Measurements from ENCODE around the gene CHN1.

The CHN1 gene, protein sequence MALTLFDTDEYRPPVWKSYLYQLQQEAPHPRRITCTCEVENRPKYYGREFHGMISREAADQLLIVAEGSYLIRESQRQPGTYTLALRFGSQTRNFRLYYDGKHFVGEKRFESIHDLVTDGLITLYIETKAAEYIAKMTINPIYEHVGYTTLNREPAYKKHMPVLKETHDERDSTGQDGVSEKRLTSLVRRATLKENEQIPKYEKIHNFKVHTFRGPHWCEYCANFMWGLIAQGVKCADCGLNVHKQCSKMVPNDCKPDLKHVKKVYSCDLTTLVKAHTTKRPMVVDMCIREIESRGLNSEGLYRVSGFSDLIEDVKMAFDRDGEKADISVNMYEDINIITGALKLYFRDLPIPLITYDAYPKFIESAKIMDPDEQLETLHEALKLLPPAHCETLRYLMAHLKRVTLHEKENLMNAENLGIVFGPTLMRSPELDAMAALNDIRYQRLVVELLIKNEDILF

GRCh38 chr2:175004980-175005732 is at the start of gene CHN1:
Gene CHN1, minus strand, starts transcription at chr2:175005381. Its CDS starts 469 bp downstream, at chr2:175004912.
- H3K27ac Mint-ChIP-seq, result no peak within 1 kb of the TSS
- peaks cover 12% of the 10 kb centered on the region for H3K4me1 Mint-ChIP-seq (ENCODE audit: low read depth)
- H3K4me3 Mint-ChIP-seq, result peak within 1 kb of the TSS; percentile 78
- H3K9me3 Mint-ChIP-seq, result no peaks in the 10 kb centered on the region
- peaks cover 63% of the 10 kb centered on the region for H3K27me3 Mint-ChIP-seq
- H3K36me3 Mint-ChIP-seq (ENCODE audit: low read depth), result no peaks in the 10 kb centered on the region

- Mint-ChIP-seq H3K4me3 (no peak overlapping the region), H3K9me3 (peaks cover 3% of the 10 kb centered on the region), H3K27ac (no peak overlapping the region), H3K36me3 (ENCODE audit: low read depth) (peaks cover 16% of the 10 kb centered on the region), H3K27me3 (no peaks in the 10 kb centered on the region), H3K4me1 (ENCODE audit: low read depth) (peaks cover 4% of the 10 kb centered on the region)
Measured at GRCh38 chr2:175054340-175054739, 49.2 kb upstream of the CHN1 start.

GRCh38 chr2:175049661-175050060 is 44.5 kb upstream of the CHN1 start:
- H3K9me3 Mint-ChIP-seq, result peaks cover 8% of the 10 kb centered on the region
- H3K27me3 Mint-ChIP-seq, result no peaks in the 10 kb centered on the region
- H3K4me1 Mint-ChIP-seq (ENCODE audit: low read depth), result peaks cover 8% of the 10 kb centered on the region
- peaks cover 11% of the 10 kb centered on the region for H3K36me3 Mint-ChIP-seq (ENCODE audit: low read depth)
- no peak overlapping the region for H3K4me3 Mint-ChIP-seq
- H3K27ac Mint-ChIP-seq, result no peak overlapping the region

GRCh38 chr2:175048275-175048674 is 43.1 kb upstream of the CHN1 start:
- H3K27ac Mint-ChIP-seq, result no peak overlapping the region
- H3K9me3 Mint-ChIP-seq, result peaks cover 8% of the 10 kb centered on the region
- H3K27me3 Mint-ChIP-seq, result no peaks in the 10 kb centered on the region
- H3K36me3 Mint-ChIP-seq (ENCODE audit: low read depth), result peaks cover 11% of the 10 kb centered on the region
- H3K4me3 Mint-ChIP-seq, result no peak overlapping the region
- H3K4me1 Mint-ChIP-seq (ENCODE audit: low read depth), result peaks cover 6% of the 10 kb centered on the region

GRCh38 chr2:175039490-175039889 is 34.3 kb upstream of the CHN1 start:
- Mint-ChIP-seq H3K4me1 (ENCODE audit: low read depth) (peaks cover 6% of the 10 kb centered on the region), H3K9me3 (peaks cover 7% of the 10 kb centered on the region), H3K27ac (no peak overlapping the region), H3K36me3 (ENCODE audit: low read depth) (no peaks in the 10 kb centered on the region), H3K27me3 (no peaks in the 10 kb centered on the region), H3K4me3 (no peak overlapping the region)

DNA sequence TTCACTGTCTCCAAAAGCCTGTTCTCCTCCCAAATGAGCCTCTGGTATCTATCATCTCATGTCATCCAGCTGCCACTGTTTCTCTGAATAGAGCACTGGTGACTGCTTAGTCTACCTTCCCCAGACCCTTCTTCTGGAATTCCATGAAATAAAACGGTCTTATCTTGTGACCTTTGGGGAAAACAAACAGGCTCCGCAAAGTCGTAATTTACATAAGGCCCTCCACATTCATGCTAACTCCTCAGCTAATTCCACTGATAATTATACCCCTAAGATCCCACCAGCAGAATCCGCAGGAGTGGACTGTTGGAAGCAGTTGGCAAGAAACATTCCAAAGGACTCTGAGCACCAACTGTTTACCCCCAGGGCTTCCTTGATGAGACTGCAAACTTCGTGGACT is 33.9 kb upstream of the CHN1 start:
- H3K27me3 Mint-ChIP-seq, result no peaks in the 10 kb centered on the region
- H3K4me1 Mint-ChIP-seq (ENCODE audit: low read depth), result peaks cover 6% of the 10 kb centered on the region
- H3K36me3 Mint-ChIP-seq (ENCODE audit: low read depth), result no peaks in the 10 kb centered on the region
- no peak overlapping the region for H3K4me3 Mint-ChIP-seq
- peaks cover 7% of the 10 kb centered on the region for H3K9me3 Mint-ChIP-seq
- H3K27ac Mint-ChIP-seq, result no peak overlapping the region

GRCh38 chr2:175037941-175038340 is 32.8 kb upstream of the CHN1 start:
- H3K4me1 Mint-ChIP-seq (ENCODE audit: low read depth), result peaks cover 6% of the 10 kb centered on the region
- H3K27me3 Mint-ChIP-seq, result no peaks in the 10 kb centered on the region
- no peaks in the 10 kb centered on the region for H3K36me3 Mint-ChIP-seq (ENCODE audit: low read depth)
- no peak overlapping the region for H3K4me3 Mint-ChIP-seq
- peaks cover 7% of the 10 kb centered on the region for H3K9me3 Mint-ChIP-seq
- H3K27ac Mint-ChIP-seq, result no peak overlapping the region

DNA sequence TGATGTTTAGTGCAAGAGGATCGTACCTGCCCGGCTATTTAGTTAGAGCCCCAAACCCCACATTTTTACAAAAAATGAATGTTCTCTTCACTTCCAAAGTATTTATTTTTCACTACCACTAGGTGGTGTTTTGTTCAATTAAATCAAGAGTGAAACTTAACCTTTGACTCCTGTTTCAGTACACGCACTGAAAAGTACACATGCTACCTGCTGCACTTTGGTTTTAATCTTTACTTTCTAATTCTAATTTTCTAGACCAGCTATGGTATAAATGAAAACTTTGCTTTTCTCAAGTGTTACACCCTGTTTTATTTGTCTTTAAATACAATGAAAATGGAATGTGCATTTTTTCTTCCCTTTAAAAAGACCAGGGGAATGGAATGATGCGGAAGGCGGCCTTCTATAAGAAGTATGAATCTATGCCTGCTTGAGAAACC is 31.4 kb upstream of the CHN1 start:
- Mint-ChIP-seq H3K36me3 (ENCODE audit: low read depth) (no peaks in the 10 kb centered on the region), H3K27ac (no peak overlapping the region), H3K4me1 (ENCODE audit: low read depth) (peaks cover 6% of the 10 kb centered on the region), H3K4me3 (no peak overlapping the region), H3K9me3 (no peaks in the 10 kb centered on the region), H3K27me3 (no peaks in the 10 kb centered on the region)

DNA sequence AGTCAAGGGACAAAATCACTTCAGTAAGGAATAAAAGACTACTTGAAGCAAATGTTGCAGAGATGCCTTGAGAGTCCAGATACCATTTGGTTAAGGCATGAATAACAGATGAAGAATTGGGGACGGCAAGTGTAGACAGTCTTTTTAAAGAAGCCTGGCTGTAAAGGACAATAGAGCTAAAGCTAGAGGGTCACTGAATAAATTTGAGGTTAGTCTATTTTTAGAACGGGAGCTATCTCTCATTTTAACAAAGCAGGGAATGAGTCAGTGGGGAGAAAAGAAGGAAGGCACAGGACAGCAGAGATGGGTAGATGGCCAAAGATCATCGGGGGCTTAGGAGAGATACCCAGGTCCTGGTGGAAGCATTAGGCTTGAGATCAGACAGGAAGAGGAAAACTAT is 30.6 kb upstream of the CHN1 start:
- H3K4me1 Mint-ChIP-seq (ENCODE audit: low read depth), result peaks cover 6% of the 10 kb centered on the region
- H3K9me3 Mint-ChIP-seq, result no peaks in the 10 kb centered on the region
- H3K27ac Mint-ChIP-seq, result no peak overlapping the region
- no peaks in the 10 kb centered on the region for H3K27me3 Mint-ChIP-seq
- no peaks in the 10 kb centered on the region for H3K36me3 Mint-ChIP-seq (ENCODE audit: low read depth)
- H3K4me3 Mint-ChIP-seq, result no peak overlapping the region

- Mint-ChIP-seq H3K27ac (no peak overlapping the region), H3K9me3 (no peaks in the 10 kb centered on the region)
Measured at GRCh38 chr2:175034716-175035115, 29.5 kb upstream of the CHN1 start.

DNA sequence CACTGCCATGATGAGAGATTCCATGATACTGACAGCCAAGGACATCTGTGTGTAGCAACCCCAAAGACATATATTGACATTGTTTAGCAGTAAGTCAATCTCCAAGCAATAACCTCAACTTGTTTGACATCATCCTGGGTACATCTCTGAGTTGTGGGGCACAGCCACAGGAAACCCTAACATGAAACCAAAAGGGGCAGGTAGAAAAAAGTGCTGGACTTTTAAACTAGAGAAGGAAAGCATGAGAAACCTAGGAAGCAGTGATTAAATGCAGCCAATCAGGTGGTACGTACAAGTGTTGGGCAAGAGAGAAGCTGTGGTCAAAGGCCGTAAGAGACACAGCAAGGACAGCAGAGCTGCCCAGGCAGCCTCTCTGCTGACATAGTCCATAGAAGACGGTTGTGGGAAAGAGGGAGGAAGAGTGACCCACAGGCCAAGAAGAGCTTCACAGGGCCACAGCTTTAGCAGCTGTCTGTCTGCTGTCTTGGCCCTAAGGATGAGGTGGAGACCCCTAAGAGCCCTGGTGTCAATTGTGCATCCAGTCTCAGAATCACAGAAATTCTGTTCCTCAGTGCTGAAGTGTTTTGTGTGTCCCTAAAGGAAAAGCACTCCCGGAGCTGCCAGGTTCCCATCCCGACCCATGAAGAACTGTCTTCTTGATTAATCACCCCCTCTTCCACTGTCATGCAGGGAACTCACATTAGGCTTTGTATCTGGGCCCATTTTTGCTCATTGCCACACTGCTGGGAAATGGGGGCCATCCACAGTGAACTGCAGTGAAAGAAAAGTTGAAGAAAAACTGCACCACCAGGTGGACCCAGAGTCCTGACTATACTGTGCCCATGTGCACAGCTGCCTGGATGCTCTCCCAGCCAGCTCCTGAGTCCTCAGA is 25.4 kb upstream of the CHN1 start:
- H3K4me3 Mint-ChIP-seq, result no peak overlapping the region
- H3K27me3 Mint-ChIP-seq, result no peaks in the 10 kb centered on the region
- H3K27ac Mint-ChIP-seq, result no peak overlapping the region
- H3K9me3 Mint-ChIP-seq, result no peaks in the 10 kb centered on the region
- H3K4me1 Mint-ChIP-seq (ENCODE audit: low read depth), result no peaks in the 10 kb centered on the region
- H3K36me3 Mint-ChIP-seq (ENCODE audit: low read depth), result no peaks in the 10 kb centered on the region

More at GRCh38 chr2:175034716-175035115, 29.5 kb upstream of the CHN1 start:
- no peaks in the 10 kb centered on the region for H3K27me3 Mint-ChIP-seq
- no peak overlapping the region for H3K4me3 Mint-ChIP-seq
- no peaks in the 10 kb centered on the region for H3K36me3 Mint-ChIP-seq (ENCODE audit: low read depth)
- peaks cover 6% of the 10 kb centered on the region for H3K4me1 Mint-ChIP-seq (ENCODE audit: low read depth)

DNA sequence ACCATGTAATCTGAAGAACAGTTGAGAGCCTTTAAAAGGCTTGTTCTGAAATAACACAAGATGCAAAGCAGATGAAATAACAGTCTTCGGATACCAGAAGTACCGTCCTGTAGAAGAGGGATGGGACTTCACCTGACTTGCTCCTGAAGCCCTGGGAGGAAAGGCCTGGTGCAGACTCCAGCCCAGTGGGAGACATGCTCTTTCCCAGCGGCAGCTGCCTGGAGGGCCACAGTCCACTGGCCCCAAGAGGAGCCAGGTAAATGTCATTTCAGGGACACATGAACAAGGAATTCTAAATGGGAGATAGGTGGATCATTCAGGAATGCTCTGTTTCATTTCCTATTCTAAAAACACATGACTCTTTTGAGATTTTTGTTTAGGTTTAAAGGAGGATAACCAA is 22.6 kb upstream of the CHN1 start:
- Mint-ChIP-seq H3K36me3 (ENCODE audit: low read depth) (no peaks in the 10 kb centered on the region), H3K9me3 (peaks cover 4% of the 10 kb centered on the region), H3K4me1 (ENCODE audit: low read depth) (no peaks in the 10 kb centered on the region), H3K27ac (no peak overlapping the region), H3K27me3 (no peaks in the 10 kb centered on the region), H3K4me3 (no peak overlapping the region)

- Mint-ChIP-seq H3K4me1 (ENCODE audit: low read depth) (no peaks in the 10 kb centered on the region), H3K4me3 (no peak overlapping the region), H3K27me3 (no peaks in the 10 kb centered on the region), H3K27ac (no peak overlapping the region), H3K36me3 (ENCODE audit: low read depth) (no peaks in the 10 kb centered on the region), H3K9me3 (peaks cover 4% of the 10 kb centered on the region)
Measured at GRCh38 chr2:175026385-175026784, 21.2 kb upstream of the CHN1 start.

GRCh38 chr2:175025946-175026345 is 20.8 kb upstream of the CHN1 start:
- H3K27me3 Mint-ChIP-seq, result no peaks in the 10 kb centered on the region
- peaks cover 4% of the 10 kb centered on the region for H3K9me3 Mint-ChIP-seq
- no peak overlapping the region for H3K27ac Mint-ChIP-seq
- H3K4me1 Mint-ChIP-seq (ENCODE audit: low read depth), result no peaks in the 10 kb centered on the region
- H3K36me3 Mint-ChIP-seq (ENCODE audit: low read depth), result no peaks in the 10 kb centered on the region
- no peak overlapping the region for H3K4me3 Mint-ChIP-seq

Data from stimulated activated naive CD8-positive, alpha-beta T cell treated with anti-CD3 and anti-CD28 coated beads, Interleukin-15, Interleukin-2, amounts not matched to agents 100 ng/mL and 50 ng/mL, for 24 hours (primary cell).